H1 (cell line): ENCODE data around the gene ZNF473. TPM values are rescaled to one million over a fixed set of nuclear protein-coding genes. Genes with fewer than 3 reads are reported as not detected.

Experiments used
- CTCF ChIA-PET: fragments of 300-600 bp; sonication (Branson Sonifier 250); formaldehyde crosslinking; loops from one replicate; lab custom pipeline; 2021; ENCODE audit not compliant: partially characterized antibody; lab: Charles Lee
- POLR2A ChIA-PET: fragments of 300-600 bp; sonication (Branson Sonifier 250); formaldehyde crosslinking; loops from one replicate; lab custom pipeline; 2021; ENCODE audit warnings: inconsistent platforms; ENCODE audit not compliant: partially characterized antibody; lab: Charles Lee
- DNase-seq, 2 experiments: peaks; one replicate each; pipeline versions ENCODE4 v3.0.0 to v3.0.0-alpha.2; 2010 to 2022; ENCODE audit warnings: low spot score in 2 of 2, low read depth in 1 of 2, mixed read lengths in 1 of 2
- FAIRE-seq: peaks from 2 replicates; lab custom pipeline; 2011; peaks lifted over from hg19 to GRCh38; lab: Jason Lieb, UNC
- H2AFZ ChIP-seq: 2 replicates; pipeline ENCODE4 v1.8.1; 2012; ENCODE audit warnings: low read length, inconsistent platforms
- H2AK5ac ChIP-seq: 2 replicates; pipeline ENCODE4 v1.6.1; 2013; ENCODE audit warnings: low read depth, low read length
- H2BK120ac ChIP-seq: replicated peaks from 2 replicates; pipeline ENCODE3; 2013; ENCODE audit warnings: low read depth, low read length, inconsistent platforms
- H2BK12ac ChIP-seq: 2 replicates; pipeline ENCODE4 v1.6.1; 2013; ENCODE audit warnings: low read depth, low read length
- H2BK15ac ChIP-seq: 2 replicates; pipeline ENCODE4 v1.6.1; 2013; ENCODE audit warnings: low read length
- H2BK20ac ChIP-seq: 2 replicates; pipeline ENCODE4 v1.6.1; 2013; ENCODE audit warnings: low read length
- H2BK5ac ChIP-seq: 2 replicates; pipeline ENCODE4 v1.6.1; 2013; ENCODE audit warnings: low read depth, low read length
- H3K14ac ChIP-seq: 2 replicates; pipeline ENCODE4 v1.6.1; 2013; ENCODE audit warnings: inconsistent platforms; ENCODE audit not compliant: insufficient read length
- H3K18ac ChIP-seq: 2 replicates; pipeline ENCODE4 v1.6.1; 2013; ENCODE audit warnings: low read length; ENCODE audit errors: extremely low read depth
- H3K23ac ChIP-seq: 2 replicates; pipeline ENCODE4 v1.6.1; 2013; ENCODE audit warnings: inconsistent platforms; ENCODE audit not compliant: insufficient read length
- H3K23me2 ChIP-seq: 2 replicates; pipeline ENCODE4 v1.6.1; 2013; ENCODE audit warnings: low read depth, low read length
- H3K27ac ChIP-seq: 2 replicates; pipeline ENCODE4 v1.6.1; 2011; ENCODE audit warnings: low read depth, low read length, inconsistent platforms
- H3K27me3 ChIP-seq, 4 experiments: replicated peaks in 1 of 4; 1 replicate in 1 of 4; 2 replicates in 3 of 4; pipeline versions ENCODE4 v1.6.1 to v1.8.1; 2011 to 2013; ENCODE audit warnings: low read length in 3 of 4, mild to moderate bottlenecking in 3 of 4, inconsistent platforms in 2 of 4, mixed read lengths in 2 of 4, moderate library complexity in 1 of 4; ENCODE audit not compliant: control insufficient read depth in 3 of 4, insufficient read depth in 3 of 4; ENCODE audit errors: extremely low read depth in 1 of 4
- H3K36me3 ChIP-seq, 4 experiments: 2 replicates each; pipeline versions ENCODE4 v1.6.1 to v1.8.1; 2011 to 2013; ENCODE audit warnings: mild to moderate bottlenecking in 4 of 4, low read length in 3 of 4, moderate library complexity in 2 of 4, control low read depth in 1 of 4, inconsistent platforms in 1 of 4; ENCODE audit not compliant: insufficient read depth in 4 of 4, control insufficient read depth in 2 of 4
- H3K4ac ChIP-seq: replicated peaks from 2 replicates; pipeline ENCODE3; 2013; ENCODE audit warnings: low read length, low read depth, mixed read lengths, inconsistent platforms; ENCODE audit not compliant: insufficient read length
- H3K4me1 ChIP-seq, 4 experiments: replicated peaks in 1 of 4; 1 replicate in 1 of 4; 2 replicates in 3 of 4; pipeline versions ENCODE4 v1.6.1 to v1.8.1; 2011 to 2013; ENCODE audit warnings: low read length in 3 of 4, inconsistent platforms in 2 of 4, mixed read lengths in 1 of 4; ENCODE audit not compliant: insufficient read depth in 4 of 4, control insufficient read depth in 3 of 4
- H3K4me2 ChIP-seq, 2 experiments: 2 replicates each; pipeline versions ENCODE4 v1.6.1 to v1.8.1; 2011 to 2013; ENCODE audit warnings: low read depth in 2 of 2, low read length in 2 of 2, control low read depth in 1 of 2, inconsistent platforms in 1 of 2, mild to moderate bottlenecking in 1 of 2; ENCODE audit not compliant: insufficient read depth in 1 of 2
- H3K4me3 ChIP-seq, 4 experiments: fragments of 200-600, 300-600 bp in 1 of 4; sonication (generic), shearing (Covaris generic), sonication (Bioruptor Twin) in 1 of 4; 2 replicates each; pipeline versions ENCODE4 v1.5.1 to v1.8.1; 2011 to 2016; ENCODE audit warnings: low read length in 4 of 4, low read depth in 3 of 4, control low read depth in 2 of 4, inconsistent platforms in 2 of 4, mild to moderate bottlenecking in 2 of 4, mixed read lengths in 1 of 4, moderate library complexity in 1 of 4; ENCODE audit not compliant: insufficient read depth in 2 of 4; ENCODE audit errors: extremely low read depth in 1 of 4
- H3K56ac ChIP-seq: replicated peaks from 2 replicates; pipeline ENCODE3; 2013; ENCODE audit warnings: low read depth, mild to moderate bottlenecking, mixed read lengths, low read length, inconsistent platforms; ENCODE audit not compliant: insufficient read length
- H3K79me1 ChIP-seq: 2 replicates; pipeline ENCODE4 v1.6.1; 2013; ENCODE audit warnings: low read depth, low read length, control low read depth
- H3K79me2 ChIP-seq, 2 experiments: 2 replicates each; pipeline versions ENCODE4 v1.6.1 to v1.8.1; 2012 to 2013; ENCODE audit warnings: low read length in 2 of 2, mild to moderate bottlenecking in 2 of 2, inconsistent platforms in 1 of 2; ENCODE audit not compliant: insufficient read depth in 2 of 2, control insufficient read depth in 1 of 2
- H3K9ac ChIP-seq, 4 experiments: replicated peaks in 1 of 4; 1 replicate in 1 of 4; 2 replicates in 3 of 4; pipeline versions ENCODE4 v1.6.1 to v1.8.1; 2011 to 2013; ENCODE audit warnings: low read depth in 3 of 4, low read length in 3 of 4, control low read depth in 2 of 4, mild to moderate bottlenecking in 2 of 4, moderate library complexity in 2 of 4, inconsistent platforms in 1 of 4; ENCODE audit errors: extremely low read depth in 1 of 4
- H3K9me3 ChIP-seq, 2 experiments: 2 replicates each; pipeline versions ENCODE4 v1.6.1 to v1.8.1; 2012 to 2013; ENCODE audit warnings: mild to moderate bottlenecking in 2 of 2, moderate library complexity in 2 of 2, control low read depth in 1 of 2, inconsistent platforms in 1 of 2, low read depth in 1 of 2, low read length in 1 of 2, mixed read lengths in 1 of 2; ENCODE audit not compliant: insufficient read depth in 2 of 2
- H4K20me1 ChIP-seq, 2 experiments: replicated peaks in 1 of 2; 2 replicates each; pipeline versions ENCODE3 to v1.8.1; 2011 to 2013; ENCODE audit warnings: inconsistent platforms in 2 of 2, low read length in 2 of 2, mild to moderate bottlenecking in 1 of 2; ENCODE audit not compliant: insufficient read depth in 2 of 2, control insufficient read depth in 1 of 2
- H4K5ac ChIP-seq: 2 replicates; pipeline ENCODE4 v1.6.1; 2013; ENCODE audit warnings: low read length, low read depth, mixed read lengths, inconsistent platforms; ENCODE audit not compliant: insufficient read length
- H4K8ac ChIP-seq: 2 replicates; pipeline ENCODE4 v1.8.0; 2013; ENCODE audit warnings: mild to moderate bottlenecking, moderate library complexity, low read length, inconsistent platforms; ENCODE audit not compliant: insufficient read depth; ENCODE audit errors: extremely low read depth
- H4K91ac ChIP-seq: replicated peaks from 2 replicates; pipeline ENCODE3; 2013; ENCODE audit warnings: low read length, mixed read lengths, inconsistent platforms; ENCODE audit not compliant: insufficient read length
- ATF3 ChIP-seq: IDR thresholded peaks from 2 replicates; pipeline ENCODE4 v1.6.1; 2011; ENCODE audit warnings: low read depth, mild to moderate bottlenecking, low read length; ENCODE audit not compliant: insufficient read depth
- CREB1 ChIP-seq: IDR thresholded peaks from 2 replicates; pipeline ENCODE4 v1.6.1; 2012; ENCODE audit warnings: inconsistent platforms
- EGR1 ChIP-seq: IDR thresholded peaks from 2 replicates; pipeline ENCODE4 v1.6.1; 2011; ENCODE audit warnings: low read depth, low read length, borderline replicate concordance
- FOSL1 ChIP-seq: IDR thresholded peaks from 2 replicates; pipeline ENCODE4 v1.6.1; 2011; ENCODE audit warnings: mild to moderate bottlenecking, low read depth, low read length, moderate library complexity; ENCODE audit not compliant: insufficient read depth
- HDAC2 ChIP-seq, 2 experiments: fragments of 300-600 bp in 1 of 2; sonication (generic) in 1 of 2; IDR thresholded peaks; 2 replicates each; pipeline ENCODE4 v1.6.1; 2011 to 2012; ENCODE audit warnings: low read depth in 2 of 2, low read length in 2 of 2, mild to moderate bottlenecking in 2 of 2, moderate library complexity in 2 of 2, borderline replicate concordance in 1 of 2, inconsistent platforms in 1 of 2
- NANOG ChIP-seq: IDR thresholded peaks from 2 replicates; pipeline ENCODE4 v1.6.1; 2011; ENCODE audit warnings: low read length, low read depth, mild to moderate bottlenecking, inconsistent platforms; ENCODE audit not compliant: insufficient read depth, poor library complexity, severe bottlenecking
- RNF2 ChIP-seq: fragments of 200-900, 300-1000 bp; sonication (generic); IDR thresholded peaks from 2 replicates; pipeline ENCODE4 v1.7.1; 2016; ENCODE audit warnings: borderline replicate concordance, low read depth, mild to moderate bottlenecking, antibody characterized with exemption, low read length; ENCODE audit not compliant: poor library complexity, severe bottlenecking; ENCODE audit errors: missing control alignments
- SIN3A ChIP-seq, 2 experiments: IDR thresholded peaks in 1 of 2; conservative IDR thresholded peaks in 1 of 2; 2 replicates each; pipeline ENCODE4 v1.6.1; 2011 to 2012; ENCODE audit warnings: low read length in 2 of 2, improper control_type of control experiment in 1 of 2, low read depth in 1 of 2, mild to moderate bottlenecking in 1 of 2
- SIRT6 ChIP-seq: IDR thresholded peaks from one replicate; pipeline ENCODE4 v1.7.1; 2012; ENCODE audit warnings: low read length, inconsistent platforms
- SRF ChIP-seq: IDR thresholded peaks from 2 replicates; pipeline ENCODE4 v1.6.1; 2011; ENCODE audit warnings: mild to moderate bottlenecking, low read depth, low read length, moderate library complexity
- USF2 ChIP-seq: IDR thresholded peaks from 2 replicates; pipeline ENCODE4 v1.6.1; 2011; ENCODE audit warnings: low read length, improper control_type of control experiment
- WGBS, 2 experiments: shearing (Covaris generic) in 1 of 2; methylation state at CpG; one replicate each; pipeline versions ENCODE4 v1.1.6 to v1.1.7; 2013 to 2015; ENCODE audit warnings: low lambda C conversion rate in 2 of 2, mixed read lengths in 2 of 2, inconsistent platforms in 1 of 2, low coverage in 1 of 2, missing lambda C conversion rate in 1 of 2; ENCODE audit not compliant: insufficient replicate concordance in 2 of 2, insufficient coverage in 1 of 2, insufficient read length in 1 of 2; ENCODE audit errors: extremely low coverage in 1 of 2, missing lambda C conversion rate in 1 of 2; 5-methylcytosine and 5-hydroxymethylcytosine counted together
- polyA plus RNA-seq, 7 experiments: library from polyadenylated mRNA; depleted of rRNA in 3 of 7; stranded (reverse) in 5 of 7; unstranded in 2 of 7; fragments of >200 nt in 5 of 7; fragments of 200-250 nt in 2 of 7; gene quantifications; 1 replicate in 5 of 7; 2 replicates in 1 of 7; 4 replicates in 1 of 7; pipeline versions ENCODE4 v1.2.1 to v1.2.3, GENCODE V29; 2011 to 2013; ENCODE audit warnings: missing spikeins in 2 of 7, mixed read lengths in 2 of 7
- total RNA-seq: library from RNA; stranded (reverse); fragmentation: NEBNext Ultra II Directional; extraction: Animal tissue kit (Norgen Biotek cat#: 25700); gene quantifications from 2 replicates; pipeline ENCODE4 v1.2.1, GENCODE V29; 2021

ZNF473 gene
- total and polyA plus RNA-seq, 2 of the 8 experiments (the other 6 are each of a cell fraction or from before 2014, with no cell fraction given), result 5.2 to 11.7 TPM

GRCh38 chr19:50003254-50003788, 22.5 kb upstream of the ZNF473 start:
- Histone ChIP-seq H3K9ac (no peak overlapping the region), H3K27ac (no peak overlapping the region), H4K91ac (no peak overlapping the region), H4K8ac (no peak overlapping the region), H3K23ac (no peak overlapping the region), H2BK15ac (no peak overlapping the region), H3K56ac (no peak overlapping the region), H3K79me1 (no peaks in the 10 kb centered on the region), H2BK120ac (no peak overlapping the region), H4K5ac (no peak overlapping the region), H2AFZ (no peak overlapping the region), H4K20me1 (peaks cover 0 to 4% of the 10 kb centered on the region in 2 experiments), H3K79me2 (no peaks in the 10 kb centered on the region), H3K4me1 (no peaks in the 10 kb centered on the region), H3K23me2 (no peaks in the 10 kb centered on the region), H3K27me3 (no peaks in the 10 kb centered on the region), H2BK20ac (no peak overlapping the region), H2BK5ac (no peak overlapping the region; the same call in 1 of the 2 replicates), H3K9me3 (no peaks in the 10 kb centered on the region), H3K4ac (no peak overlapping the region), H3K36me3 (peaks cover 3 to 13% (median 5%) of the 10 kb centered on the region in 4 experiments; a peak in 5 of 8 replicates), H3K18ac (no peak overlapping the region), H3K14ac (no peak overlapping the region), H3K4me2 (no peak overlapping the region), H2AK5ac (no peak overlapping the region), H3K4me3 (no peak overlapping the region), H2BK12ac (no peak overlapping the region)
- WGBS, 2 experiments, result 87% methylated on average over 17 of the region's 17 CpGs; no CpG with 5 or more reads in 1 of the 2 experiments
- FAIRE-seq (no peak), DNase-seq (no peak)
- ChIA-PET POLR2A (no interaction called here), CTCF (interaction anchor here (0.6 to 3.1 kb wide), 8 partner anchors 10 to 234 kb away, joined by 3 to 16 read pairs (median 6); no protein-coding TSS in a partner anchor)
- no peak for TF ChIP-seq USF2
- no peak for TF ChIP-seq NANOG
- no peak for TF ChIP-seq FOSL1
- TF ChIP-seq RNF2, result no peak
- TF ChIP-seq CREB1, result no peak
- no peak for TF ChIP-seq SIN3A (conservative IDR thresholded peaks at IDR 0.05 in 1 of 2, IDR thresholded peaks at IDR 0.05 in 1 of 2; ENCODE audit: low read depth in 1 of 2, low read length in 2 of 2)
- TF ChIP-seq HDAC2 (IDR thresholded peaks at IDR 0.05; ENCODE audit: borderline replicate concordance in 1 of 2, low read depth in 2 of 2, low read length in 2 of 2), result no peak
- TF ChIP-seq SIRT6, result no peak
- TF ChIP-seq EGR1, result no peak
- TF ChIP-seq SRF, result no peak
- no peak for TF ChIP-seq ATF3
